GM19328 (cell line): Measurements from ENCODE around the gene ASMT.
"Not testable (repeated sequence)": the region's sequence is repeated elsewhere in the genome, so short reads cannot be mapped to it uniquely, and the experiment has no call there.

Experiments used
- ATAC-seq: cut with Tn5 transposase; IDR thresholded peaks from one replicate; pipeline ENCODE4 v1.9.1; 2021; ENCODE audit warnings: mild to moderate bottlenecking, moderate library complexity; ENCODE audit not compliant: unreplicated experiment

The ASMT gene

GRCh38 chrX:1614927-1615326 is at the start of gene ASMT:
ASMT (plus strand) TSS chrX:1615059; CDS start chrX:1615200, 141 bp downstream.
- no peak for ATAC-seq

GRCh38 chrX:1574181-1574580 is 40.7 kb upstream of the ASMT start:
- ATAC-seq, result not testable (repeated sequence)

- ATAC-seq, result no peak
Observed at GRCh38 chrX:1576201-1576992, 38.5 kb upstream of the ASMT start.

- no peak for ATAC-seq
Observed at GRCh38 chrX:1577845-1578244, 37.0 kb upstream of the ASMT start.

GRCh38 chrX:1578511-1579173 is 36.2 kb upstream of the ASMT start:
- no peak for ATAC-seq

- ATAC-seq, result no peak
Observed at GRCh38 chrX:1581132-1581531, 33.7 kb upstream of the ASMT start.

GRCh38 chrX:1582686-1583437 is 32.0 kb upstream of the ASMT start:
- ATAC-seq, result peak; percentile 72

- ATAC-seq, result no peak
Observed at GRCh38 chrX:1584237-1585011, 30.4 kb upstream of the ASMT start.

- ATAC-seq, result no peak
Observed at GRCh38 chrX:1587161-1587560, 27.7 kb upstream of the ASMT start.

GRCh38 chrX:1589356-1590130 is 25.3 kb upstream of the ASMT start:
- ATAC-seq, result no peak

GRCh38 chrX:1591102-1591862 is 23.6 kb upstream of the ASMT start, which contains the start of gene AKAP17A:
AKAP17A (plus strand) TSS chrX:1591604; CDS start chrX:1593463, 1,859 bp downstream.
- ATAC-seq, result peak; percentile 83

- no peak for ATAC-seq
Observed at GRCh38 chrX:1591863-1592469, 22.9 kb upstream of the ASMT start.

GRCh38 chrX:1592470-1593142 is 22.3 kb upstream of the ASMT start:
- peak; percentile 35 for ATAC-seq

- no peak for ATAC-seq
Observed at GRCh38 chrX:1593286-1594271, 21.3 kb upstream of the ASMT start.

GRCh38 chrX:1595711-1596060 is 19.2 kb upstream of the ASMT start:
- ATAC-seq, result no peak

- no peak for ATAC-seq
Observed at GRCh38 chrX:1596676-1597344, 18.0 kb upstream of the ASMT start.
